NCI-H345 treated with DMSO at 0.1 percent for 48 hours (cell line): Measurements from ENCODE around the gene B3GAT1.

Experiments
- DNase-seq: peaks from one replicate; lab custom pipeline; 2025; ENCODE audit not compliant: unreplicated experiment; lab: John Stamatoyannopoulos, UW

Gene B3GAT1

DNA sequence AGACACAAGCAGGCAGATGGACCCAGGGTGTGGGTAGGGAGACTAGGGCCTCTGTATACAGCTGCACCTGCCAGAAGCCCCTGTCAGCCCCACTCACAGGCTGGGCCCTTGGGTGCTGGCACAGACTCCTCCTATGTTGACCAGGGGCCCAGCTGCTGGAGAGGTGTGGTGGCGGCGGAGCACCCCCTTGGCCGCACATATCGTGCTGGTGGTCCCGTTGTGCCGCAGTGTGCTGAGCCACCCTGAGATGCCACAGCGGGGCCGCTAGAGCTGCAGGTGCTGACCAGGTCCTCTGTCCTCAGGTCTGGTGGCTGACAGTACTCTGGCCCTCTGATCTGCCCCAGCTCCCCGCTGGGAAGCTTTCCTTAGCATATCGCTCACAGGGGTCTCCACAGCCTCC lies 30.2 kb upstream of the B3GAT1 start:
- no peak for DNase-seq

DNA sequence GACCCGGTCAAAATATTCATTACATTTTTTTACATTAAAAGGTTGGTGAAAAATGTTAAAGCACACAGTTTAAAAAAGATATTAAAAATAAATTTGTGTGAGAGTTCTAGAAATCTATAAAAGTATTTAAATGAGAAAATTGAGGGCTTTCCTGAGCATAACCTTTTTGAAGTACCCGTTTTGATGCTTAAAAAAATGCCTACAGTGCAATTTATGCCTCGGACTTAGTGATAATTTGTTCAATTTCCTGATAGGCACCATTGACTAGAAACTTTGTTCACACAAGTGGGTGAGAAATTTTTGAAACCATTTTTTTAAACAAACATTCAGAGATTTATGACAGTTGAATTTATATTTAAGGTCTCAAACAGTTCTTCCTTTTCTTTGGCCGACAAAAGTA lies 29.7 kb upstream of the B3GAT1 start:
- DNase-seq: no peak

DNA sequence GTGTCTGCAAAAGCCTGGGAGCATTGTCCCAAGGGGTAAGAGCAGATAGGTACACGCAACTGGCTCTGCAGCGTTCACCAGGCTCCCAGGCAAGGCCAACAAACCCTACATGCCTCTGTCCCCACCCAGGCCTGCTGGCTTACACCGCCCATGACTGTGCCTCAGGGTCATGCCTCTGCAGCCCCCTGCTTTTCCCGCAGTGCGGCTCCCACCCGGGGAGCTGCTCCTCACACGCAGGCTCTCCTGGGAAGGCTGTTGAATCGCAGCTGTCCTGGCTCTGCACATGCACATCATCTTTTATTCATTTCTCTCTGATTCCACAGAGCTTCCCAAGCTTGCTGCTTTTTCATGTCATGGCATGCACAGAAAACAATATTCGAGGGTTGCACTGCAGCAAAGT lies 29.2 kb upstream of the B3GAT1 start:
- no peak for DNase-seq

DNA sequence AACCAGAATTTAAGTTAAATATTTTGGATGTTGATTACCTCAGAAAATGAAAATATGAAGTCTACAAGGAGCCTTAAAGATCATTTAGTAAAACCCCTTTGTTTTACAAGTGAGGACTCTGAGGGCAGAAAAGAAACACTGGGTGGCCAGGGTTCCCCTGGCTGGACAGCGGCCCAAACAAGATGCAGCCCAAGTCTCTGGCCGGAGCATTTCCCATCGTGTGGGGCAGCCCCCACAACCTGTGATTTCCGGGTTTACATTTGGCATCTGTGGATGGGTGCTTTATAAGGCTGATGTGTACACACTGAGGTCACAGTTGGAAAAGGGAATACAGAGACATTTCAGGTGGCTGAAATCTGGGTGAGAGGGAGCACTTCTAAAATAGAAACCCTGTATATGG lies 28.8 kb upstream of the B3GAT1 start:
- no peak for DNase-seq

DNA sequence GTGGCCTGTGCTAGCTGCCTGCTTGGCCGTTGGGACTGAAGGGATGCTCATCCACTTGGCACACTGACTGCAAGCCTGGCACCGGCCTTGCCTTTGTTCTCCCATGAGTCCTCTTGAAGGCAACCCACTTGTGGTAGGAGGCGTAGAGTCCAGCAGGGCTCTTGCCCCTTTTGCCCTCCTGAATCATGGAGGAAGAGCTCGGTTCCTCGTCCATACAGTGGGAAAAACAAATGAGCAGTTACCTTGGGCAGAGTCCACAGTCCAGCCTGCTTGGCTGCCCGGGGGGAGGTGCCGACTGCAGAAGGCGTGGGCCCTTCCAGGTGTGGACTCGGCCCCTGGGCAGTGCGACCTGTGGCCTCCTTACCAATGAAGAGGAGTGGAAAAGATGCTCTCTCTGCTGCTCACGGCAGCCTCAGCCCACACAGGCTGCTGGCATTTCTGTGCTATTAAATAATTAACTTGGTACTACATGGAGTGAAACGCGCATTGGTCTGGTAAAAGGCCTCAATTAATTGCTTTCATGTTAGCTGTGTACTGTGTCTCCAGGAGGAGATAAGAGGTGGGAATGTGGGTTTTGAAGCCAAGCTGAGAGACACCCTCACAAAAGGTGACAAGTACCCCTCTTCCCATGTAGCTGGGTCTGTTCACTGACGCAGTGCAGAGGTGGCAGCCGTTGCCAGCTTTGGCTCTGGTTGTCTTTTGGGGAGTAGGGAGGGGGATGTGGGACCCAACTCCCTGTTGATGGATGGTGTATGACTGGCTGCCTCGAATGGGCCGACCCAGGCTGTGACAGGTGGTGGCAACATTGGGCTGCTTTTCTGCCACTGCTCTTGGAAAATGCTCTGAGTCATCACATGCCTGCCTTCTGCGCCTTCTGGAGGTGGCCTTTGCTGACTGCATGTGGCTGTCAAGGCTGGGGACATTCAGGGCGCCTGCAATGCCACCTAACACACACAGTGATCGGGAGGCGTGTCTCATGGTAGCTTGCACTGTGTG lies 26.8 kb upstream of the B3GAT1 start:
- DNase-seq: no peak

DNA sequence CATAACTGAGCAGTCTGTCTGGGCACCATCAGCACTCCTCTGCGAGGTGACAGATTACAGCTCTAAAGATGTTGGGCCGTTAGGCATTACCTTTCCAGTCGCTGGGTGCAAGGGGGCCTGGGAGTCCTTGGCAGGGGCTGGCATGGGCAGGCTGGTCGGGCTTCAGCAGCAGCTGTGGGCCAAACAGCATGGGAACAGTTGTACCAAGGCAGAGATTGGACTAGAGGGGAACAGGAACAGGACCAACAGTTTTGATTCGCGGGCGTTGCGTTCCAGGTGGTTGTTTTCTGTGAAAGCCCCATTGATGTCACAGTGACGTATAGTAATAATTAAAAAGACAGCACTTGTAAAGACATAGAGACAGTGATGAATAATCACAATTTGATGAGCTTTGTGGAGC lies 25.8 kb upstream of the B3GAT1 start:
- DNase-seq: no peak

DNA sequence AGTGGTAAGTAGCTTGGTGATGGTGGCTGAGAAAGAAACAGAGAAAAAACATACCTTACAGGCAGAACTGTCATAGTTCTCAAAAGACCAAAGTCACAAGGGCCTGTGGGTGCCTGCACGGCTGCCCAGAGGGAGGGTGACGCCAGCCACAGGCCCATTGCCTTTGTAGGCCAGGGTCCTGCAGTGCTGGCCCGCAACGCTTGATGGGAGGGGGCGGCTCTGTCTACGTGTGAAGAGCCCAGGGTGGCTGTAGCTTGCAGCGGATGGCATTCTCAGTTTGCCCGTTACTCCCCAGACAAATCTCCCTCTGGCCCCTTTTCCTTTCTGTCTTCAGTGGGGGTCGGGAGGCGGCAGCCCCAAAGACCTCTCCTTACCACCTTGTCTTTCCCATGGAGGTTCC lies 24.7 kb upstream of the B3GAT1 start:
- no peak for DNase-seq

DNA sequence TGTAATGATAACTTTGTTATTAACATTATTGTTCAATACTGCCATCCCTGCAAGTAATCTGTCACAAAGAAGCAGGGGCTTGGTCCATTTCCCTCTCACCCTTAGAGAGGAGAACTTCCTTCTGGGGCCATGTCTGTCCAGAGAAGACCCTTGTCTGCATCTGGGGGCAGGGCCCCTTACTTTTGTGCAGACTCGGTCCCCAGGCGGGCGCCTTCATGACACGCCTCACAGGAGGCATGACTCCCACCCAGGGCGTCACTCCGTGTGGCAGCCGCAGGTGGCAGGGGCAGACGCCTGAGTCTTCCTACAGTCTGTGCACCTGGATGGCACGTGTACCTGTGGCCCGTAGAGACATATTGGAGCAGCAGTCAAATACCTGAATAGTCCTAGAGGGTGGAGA lies 21.8 kb upstream of the B3GAT1 start:
- no peak for DNase-seq

DNA sequence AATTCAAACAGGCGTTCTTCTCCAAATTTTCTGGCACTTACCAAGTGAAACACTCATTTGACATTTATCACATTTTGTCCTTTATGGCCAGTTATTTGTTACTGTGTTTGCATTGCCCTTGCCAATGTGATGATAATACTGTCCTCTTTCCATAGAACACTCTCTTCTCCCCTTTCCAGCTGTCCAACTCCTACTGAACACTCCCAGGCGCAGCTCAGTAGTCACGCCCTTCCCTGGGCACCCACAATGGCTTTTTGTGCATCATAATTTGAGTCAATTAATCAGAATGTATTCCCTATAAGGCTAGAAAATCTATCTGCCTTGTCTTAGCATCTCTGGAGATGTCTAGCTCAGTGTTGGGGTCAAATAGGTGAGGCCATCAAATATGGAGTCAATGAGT lies 21.2 kb upstream of the B3GAT1 start:
- DNase-seq: no peak

DNA sequence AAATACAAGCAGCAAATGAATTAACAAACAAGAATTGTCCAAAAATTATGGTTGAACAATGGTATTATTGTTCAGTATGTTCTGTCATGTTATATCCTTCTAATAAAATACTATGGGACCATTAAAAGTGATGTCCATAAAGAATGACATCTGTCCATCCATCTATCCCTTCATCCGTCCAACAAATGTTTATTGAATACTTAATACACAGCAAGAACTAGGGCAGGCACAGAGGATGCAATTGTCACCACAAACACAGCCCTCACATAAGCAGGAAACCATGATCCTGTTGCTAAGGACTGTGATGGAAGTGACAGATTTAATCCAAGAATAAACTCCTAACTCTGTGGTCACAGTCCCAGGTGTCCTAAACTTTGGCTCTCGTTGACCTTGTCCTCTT lies 20.7 kb upstream of the B3GAT1 start:
- no peak for DNase-seq

DNA sequence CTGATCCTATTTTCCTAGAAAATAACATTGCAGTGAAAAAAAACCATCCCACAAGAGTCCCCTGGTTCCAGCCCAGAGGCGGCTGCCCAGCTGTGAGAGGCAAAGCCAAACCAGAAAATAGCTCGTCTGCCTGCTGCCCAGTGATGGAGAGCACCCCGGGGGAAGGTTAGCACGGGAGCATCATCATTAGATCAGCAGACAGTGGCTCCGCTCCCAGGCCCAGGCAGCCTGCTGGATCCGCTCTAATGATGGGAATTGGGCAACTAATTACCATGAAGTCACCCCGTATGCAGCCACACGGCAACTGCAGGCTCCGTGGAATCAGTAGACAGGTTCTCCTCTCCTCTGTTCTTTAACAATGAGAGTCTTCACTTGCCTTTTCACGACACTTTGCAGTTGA lies 17.1 kb upstream of the B3GAT1 start:
- no peak for DNase-seq

DNA sequence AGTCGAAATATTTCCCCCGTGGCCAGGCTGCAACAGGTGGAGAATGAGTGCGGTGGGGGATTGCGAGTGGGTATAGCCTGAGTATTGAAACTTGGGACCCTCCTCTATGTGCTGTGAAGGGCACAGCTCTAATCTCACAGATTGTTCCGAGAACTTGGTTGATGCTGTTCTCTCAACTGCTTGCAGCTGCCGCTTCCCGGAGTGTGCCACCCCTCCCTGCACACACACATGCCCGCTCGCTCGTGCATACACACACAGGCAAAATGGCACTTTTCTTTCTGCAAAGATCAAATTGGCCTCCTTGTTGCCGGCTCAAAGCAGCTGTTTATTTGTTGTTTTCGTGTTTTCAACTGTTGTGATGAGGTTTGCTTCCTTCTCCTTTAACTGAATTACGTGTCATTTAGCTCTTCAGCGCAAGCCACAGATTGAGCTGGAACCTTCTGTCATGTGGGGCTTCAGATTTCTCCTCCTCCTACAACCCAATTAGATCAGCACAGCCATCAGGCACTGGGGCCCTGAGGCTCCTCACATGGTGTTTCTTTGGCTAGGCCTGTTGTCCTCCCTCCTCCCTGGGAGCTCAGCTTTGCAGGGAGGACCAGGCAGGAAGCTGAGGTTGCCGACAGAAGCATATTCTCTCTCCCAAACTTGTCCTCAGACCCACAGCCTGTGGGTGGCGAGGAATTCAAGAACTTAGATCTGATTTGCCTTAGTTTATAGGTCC lies 13.9 kb upstream of the B3GAT1 start:
- no peak for DNase-seq

DNA sequence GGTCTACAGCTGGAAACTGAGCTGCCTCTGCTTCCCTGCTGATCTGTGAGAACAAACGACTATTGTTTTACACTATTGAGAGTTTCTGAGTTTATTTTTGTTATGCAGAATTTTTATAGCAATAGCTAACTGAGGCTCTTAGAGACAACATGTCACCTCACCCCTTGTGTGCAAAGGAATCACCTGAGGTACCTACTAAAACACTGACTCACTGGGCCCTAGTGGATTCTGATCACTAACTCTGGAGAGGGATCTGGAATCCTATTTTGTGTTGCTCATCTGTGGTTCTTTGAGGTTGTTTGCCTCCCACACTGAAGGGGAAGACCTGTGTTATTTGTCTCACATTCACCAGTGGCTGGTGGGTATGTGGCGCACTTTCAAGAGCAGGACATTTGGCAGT lies 13.4 kb upstream of the B3GAT1 start:
- no peak for DNase-seq

DNA sequence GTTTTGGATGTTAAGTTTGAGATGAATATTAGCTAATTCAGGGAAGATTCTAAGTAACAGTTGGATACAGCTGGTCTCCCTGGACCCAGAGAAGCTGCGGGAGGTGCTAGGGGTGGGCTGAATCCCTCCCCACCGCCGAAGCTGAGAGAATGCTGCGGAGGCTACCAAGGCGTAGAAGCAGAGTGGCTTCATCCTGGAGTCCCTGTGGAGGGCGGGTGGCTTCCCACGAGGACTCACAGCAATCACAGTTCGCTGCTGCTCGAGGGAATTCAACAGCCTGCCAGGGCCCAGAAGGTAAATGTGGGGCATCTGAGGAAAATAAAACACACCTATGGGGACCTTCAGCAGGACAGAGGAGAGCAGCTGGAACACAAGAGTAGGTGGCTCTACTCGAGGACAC lies 11.1 kb upstream of the B3GAT1 start:
- no peak for DNase-seq

DNA sequence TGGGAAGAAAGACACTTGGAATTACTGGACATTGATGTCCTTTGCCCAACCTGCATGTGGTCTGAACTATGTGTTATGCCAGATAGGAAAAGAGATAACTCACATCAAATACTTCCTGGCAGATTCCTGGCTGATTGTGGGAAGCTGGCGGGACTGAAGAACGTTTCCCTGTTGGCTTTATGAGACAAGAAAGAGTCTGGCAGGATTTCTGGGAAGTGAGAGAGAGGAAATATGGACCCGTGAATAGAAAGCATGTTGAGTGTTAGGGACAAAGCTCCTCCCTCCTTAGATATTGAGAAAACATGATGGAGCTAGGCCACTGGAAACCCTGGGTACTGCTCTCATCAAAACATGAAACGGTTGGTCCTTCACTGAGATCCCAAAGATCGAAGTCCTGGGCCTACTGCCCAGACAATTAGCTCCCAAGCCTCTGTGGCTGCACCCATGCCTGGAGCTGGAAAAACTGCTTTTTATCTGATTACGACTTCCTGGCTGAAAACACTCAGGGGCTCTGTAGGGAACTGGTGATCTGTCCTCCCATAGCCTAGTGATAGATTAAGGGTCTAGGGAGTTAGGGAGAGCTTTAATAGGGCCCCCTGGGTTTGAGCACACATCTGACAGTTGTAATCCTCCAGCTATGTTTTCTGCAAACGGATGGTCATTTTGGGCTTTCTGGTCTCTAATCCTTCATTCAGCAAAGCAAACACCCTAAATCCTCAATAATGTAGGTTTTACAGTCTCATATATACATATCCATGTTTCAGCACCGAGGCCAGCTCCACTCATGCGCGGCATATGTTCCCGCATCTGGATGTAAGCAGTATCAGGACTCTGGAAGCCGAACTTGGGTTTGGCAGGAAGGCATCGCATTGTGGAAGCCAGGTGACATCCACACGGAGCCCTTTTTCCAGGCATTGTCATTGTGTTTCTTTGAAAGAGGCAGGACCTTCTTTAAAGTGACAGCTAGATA lies 6.1 kb upstream of the B3GAT1 start:
- no peak for DNase-seq

DNA sequence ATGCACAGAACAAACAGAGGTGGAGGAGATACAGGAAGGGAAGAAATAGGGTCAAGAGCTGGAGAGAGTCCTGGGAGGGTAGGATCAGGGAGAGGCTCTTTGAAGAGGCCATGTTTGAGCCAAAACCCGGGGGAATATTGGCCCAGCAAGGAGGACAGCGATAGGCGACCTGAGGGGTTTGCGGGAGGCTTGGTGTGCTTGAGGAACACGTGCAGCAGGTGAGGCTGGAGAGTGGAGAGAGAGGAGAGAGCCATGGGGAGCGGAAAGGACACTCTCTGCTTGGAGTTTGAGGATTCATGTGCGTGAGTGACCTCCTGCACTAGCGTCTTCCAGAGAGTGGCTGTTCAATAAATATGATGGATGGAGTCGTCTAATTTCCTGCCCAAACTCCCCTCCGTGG lies 4.7 kb upstream of the B3GAT1 start:
- DNase-seq: no peak

DNA sequence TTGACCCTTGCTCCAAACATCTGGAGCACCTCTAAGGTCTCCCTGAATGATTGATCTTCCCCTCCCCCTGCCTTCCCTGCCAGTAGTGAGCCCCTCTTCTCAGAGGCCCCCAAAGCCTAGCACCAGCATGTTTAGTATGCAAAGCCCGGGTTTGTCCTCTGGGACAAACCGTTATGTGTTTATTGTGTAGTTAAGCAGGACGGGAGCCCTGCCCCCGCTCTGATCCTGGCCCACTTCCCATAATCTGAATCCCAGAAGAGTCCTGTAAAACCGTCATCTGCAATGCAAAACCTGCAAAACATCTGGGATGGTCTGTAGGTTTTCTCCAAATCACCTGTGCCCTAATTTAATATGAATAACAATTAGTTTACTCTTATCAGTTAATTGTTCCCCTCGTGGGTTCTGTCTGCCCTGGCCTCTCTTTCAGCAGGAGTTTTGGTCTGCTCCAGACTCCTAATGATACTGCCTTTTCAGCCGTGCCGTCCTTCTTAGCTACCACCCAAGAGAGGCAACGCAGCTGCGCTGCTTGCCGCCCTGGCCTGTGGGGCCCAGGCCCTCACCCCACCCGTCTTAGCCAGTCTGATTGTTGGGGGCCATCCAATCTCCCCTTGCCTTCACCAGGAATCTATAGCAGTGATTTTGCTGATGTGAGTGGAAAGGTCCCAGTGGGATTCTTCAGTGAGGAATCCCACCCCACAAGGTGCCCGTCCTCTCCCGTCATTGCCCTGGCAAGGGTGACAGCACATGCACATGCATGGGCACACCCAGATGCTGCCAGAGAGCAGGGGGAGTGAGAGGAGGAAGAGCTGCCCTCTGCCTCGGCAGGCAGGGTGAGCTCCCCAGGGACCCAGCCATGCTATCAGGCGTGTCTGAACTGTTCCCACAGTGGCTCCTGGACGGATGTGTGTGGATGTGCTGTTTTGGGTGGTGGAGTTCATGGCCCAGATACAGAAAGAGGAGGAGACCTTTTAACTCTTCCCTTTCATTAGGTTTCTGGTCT lies 3.0 kb upstream of the B3GAT1 start:
- no peak for DNase-seq

DNA sequence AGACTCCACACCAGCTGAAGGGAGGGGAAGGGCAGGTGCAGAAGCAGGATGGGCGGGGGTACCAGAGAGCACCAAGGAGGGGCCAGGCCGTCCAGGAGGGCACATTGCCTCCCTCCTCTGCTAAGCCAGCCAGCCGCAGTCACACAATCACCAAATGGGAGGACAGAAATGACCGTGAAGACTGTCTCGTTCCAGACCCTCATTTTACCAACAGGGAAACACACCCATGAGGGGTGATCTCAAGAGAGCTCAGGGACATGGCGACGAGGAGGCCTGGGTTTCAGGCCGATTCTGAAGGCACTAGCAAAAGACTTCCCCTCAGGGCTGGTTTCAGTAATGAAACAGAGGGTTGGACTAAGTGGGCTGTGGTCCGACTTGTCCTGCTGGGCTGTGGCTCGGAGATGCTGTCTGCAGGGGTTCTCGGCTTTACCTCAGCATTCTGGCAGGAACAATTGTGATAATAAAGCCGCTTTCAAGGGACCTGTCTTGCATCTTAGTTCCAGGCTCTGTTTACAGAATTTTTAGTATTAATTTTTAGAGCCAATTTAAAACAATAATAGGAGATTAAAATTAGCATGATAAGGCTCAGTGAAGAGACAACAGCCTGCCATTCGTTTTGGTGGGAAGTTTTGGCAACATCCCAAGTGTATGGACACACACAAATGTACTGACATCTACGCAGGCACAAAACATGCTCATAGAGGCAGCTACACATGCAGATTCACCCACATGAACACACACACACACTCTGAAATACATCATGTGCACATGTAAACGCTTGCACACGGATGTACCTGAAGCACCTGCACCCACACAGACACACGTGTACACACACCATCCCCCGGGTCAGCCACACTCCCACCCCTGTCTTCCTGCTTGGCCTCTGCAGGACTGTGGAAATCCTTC lies 2.0 kb upstream of the B3GAT1 start:
- DNase-seq: no peak
